LHCN-M2 (cell line): ENCODE data around the gene SLC37A4. TPM values are rescaled to one million over a fixed set of nuclear protein-coding genes. Genes with fewer than 3 reads are reported as not detected.
"Not testable (repeated sequence)": the region's sequence is repeated elsewhere in the genome, so short reads cannot be mapped to it uniquely, and the experiment has no call there.

Source experiments
- DNase-seq: peaks from one replicate; pipeline ENCODE4 v3.0.0-alpha.2; 2012; ENCODE audit warnings: low read depth
- total RNA-seq: library from RNA; depleted of rRNA; stranded (reverse); fragments of >200 nt; gene quantifications from 2 replicates; pipeline ENCODE4 v1.2.3, GENCODE V29; 2014

SLC37A4 gene
- total RNA-seq, 1 experiment from 2014 or later = 21.5 TPM

GRCh38 chr11:119042927-119043326 lies 12.2 kb upstream of the SLC37A4 start:
- DNase-seq = no peak

- DNase-seq = no peak
These were observed 11.3 kb upstream of the SLC37A4 start for GRCh38 chr11:119041821-119042514.

- DNase-seq = not testable (repeated sequence)
These were observed 8.8 kb upstream of the SLC37A4 start for GRCh38 chr11:119039471-119039870.

- DNase-seq = no peak
These were observed 8.2 kb upstream of the SLC37A4 start for GRCh38 chr11:119038884-119039283.

- DNase-seq = no peak
These were observed 4.1 kb upstream of the SLC37A4 start for GRCh38 chr11:119034813-119035212.

GRCh38 chr11:119033421-119033820 lies 2.7 kb upstream of the SLC37A4 start:
- not testable (repeated sequence) for DNase-seq

GRCh38 chr11:119031912-119032280 lies 1.2 kb upstream of the SLC37A4 start:
- no peak for DNase-seq

GRCh38 chr11:119030029-119030328 lies 698 bp downstream of the SLC37A4 start:
- no peak for DNase-seq

GRCh38 chr11:119029340-119030028 lies 1.2 kb downstream of the SLC37A4 start:
- DNase-seq = no peak

GRCh38 chr11:119029069-119029339 lies 1.7 kb downstream of the SLC37A4 start:
- no peak for DNase-seq

- DNase-seq = no peak
These were observed 2.2 kb downstream of the SLC37A4 start for GRCh38 chr11:119028346-119029068.

GRCh38 chr11:119027561-119028345 lies 2.9 kb downstream of the SLC37A4 start:
- no peak for DNase-seq

GRCh38 chr11:119026970-119027369 lies 3.7 kb downstream of the SLC37A4 start:
- DNase-seq = no peak

GRCh38 chr11:119025978-119026766 lies 4.5 kb downstream of the SLC37A4 start:
- DNase-seq = no peak

- no peak for DNase-seq
These were observed 5.1 kb downstream of the SLC37A4 start for GRCh38 chr11:119025541-119025940.

GRCh38 chr11:119025099-119025473 lies 5.6 kb downstream of the SLC37A4 start:
- no peak for DNase-seq

- DNase-seq = no peak
These were observed 6.1 kb downstream of the SLC37A4 start for GRCh38 chr11:119024430-119025098.

GRCh38 chr11:119023741-119024140 lies 6.9 kb downstream of the SLC37A4 start:
- DNase-seq = no peak

- no peak for DNase-seq
These were observed 9.0 kb downstream of the SLC37A4 start for GRCh38 chr11:119021631-119022030.

- no peak for DNase-seq
These were observed 10.7 kb downstream of the SLC37A4 start for GRCh38 chr11:119019996-119020395.
